ENCODE results near the gene BRD7.

BRD7 gene

DNA sequence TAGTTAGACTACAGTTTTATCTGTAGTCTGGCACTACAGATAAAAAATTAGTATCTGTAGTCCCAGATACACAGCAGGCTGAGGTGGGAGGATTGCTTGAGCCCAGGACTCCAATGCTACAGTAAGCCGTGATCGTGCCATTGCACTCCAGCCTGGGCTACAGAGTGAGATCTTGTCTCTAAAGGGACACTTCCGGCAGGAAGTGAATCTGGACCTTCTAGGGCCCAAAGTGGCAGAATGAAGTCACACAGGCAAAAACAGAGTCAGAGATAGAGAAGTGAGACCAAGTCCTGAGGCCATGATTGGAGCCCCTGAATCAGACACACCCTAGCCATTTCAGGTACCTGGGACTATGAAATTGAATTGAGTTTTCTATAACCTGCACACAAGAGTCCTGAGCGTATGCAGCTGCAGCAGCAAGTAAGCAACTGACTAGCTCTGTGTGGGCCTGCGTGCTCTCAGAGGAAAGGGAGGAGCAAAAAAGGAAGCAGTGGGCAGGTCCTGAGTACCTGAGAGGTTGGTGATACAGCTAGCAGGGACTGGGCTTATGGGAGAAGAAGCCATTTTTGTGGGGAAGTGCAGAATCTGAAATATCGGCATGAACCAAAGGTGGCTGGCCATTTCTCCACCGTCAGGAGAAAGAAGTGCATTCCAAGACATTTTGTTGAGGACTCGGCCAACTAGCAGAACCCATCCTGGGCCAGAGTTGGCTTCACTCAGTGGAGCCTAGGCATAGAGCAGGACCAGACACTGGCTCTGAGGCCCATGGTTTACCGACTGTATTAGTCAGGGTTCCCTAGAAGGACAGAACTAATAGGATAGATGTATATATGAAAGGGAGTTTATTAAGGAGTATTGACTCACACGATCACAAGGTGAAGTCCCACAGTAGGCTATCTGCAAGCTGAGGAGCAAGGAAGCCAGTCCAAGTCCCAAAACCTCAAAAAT is 27.2 kb upstream of the BRD7 start:
- H3K9me3 Mint-ChIP-seq, result no peaks in the 10 kb centered on the region
- H3K36me3 Mint-ChIP-seq, result no peaks in the 10 kb centered on the region
- peak overlapping the region; percentile 52 for H3K27ac Mint-ChIP-seq
- H3K4me3 Mint-ChIP-seq, result no peak overlapping the region
- ATAC-seq, result peak; percentile 63
- H3K27me3 Mint-ChIP-seq, result no peaks in the 10 kb centered on the region
- H3K4me1 Mint-ChIP-seq, result peaks cover 17% of the 10 kb centered on the region

DNA sequence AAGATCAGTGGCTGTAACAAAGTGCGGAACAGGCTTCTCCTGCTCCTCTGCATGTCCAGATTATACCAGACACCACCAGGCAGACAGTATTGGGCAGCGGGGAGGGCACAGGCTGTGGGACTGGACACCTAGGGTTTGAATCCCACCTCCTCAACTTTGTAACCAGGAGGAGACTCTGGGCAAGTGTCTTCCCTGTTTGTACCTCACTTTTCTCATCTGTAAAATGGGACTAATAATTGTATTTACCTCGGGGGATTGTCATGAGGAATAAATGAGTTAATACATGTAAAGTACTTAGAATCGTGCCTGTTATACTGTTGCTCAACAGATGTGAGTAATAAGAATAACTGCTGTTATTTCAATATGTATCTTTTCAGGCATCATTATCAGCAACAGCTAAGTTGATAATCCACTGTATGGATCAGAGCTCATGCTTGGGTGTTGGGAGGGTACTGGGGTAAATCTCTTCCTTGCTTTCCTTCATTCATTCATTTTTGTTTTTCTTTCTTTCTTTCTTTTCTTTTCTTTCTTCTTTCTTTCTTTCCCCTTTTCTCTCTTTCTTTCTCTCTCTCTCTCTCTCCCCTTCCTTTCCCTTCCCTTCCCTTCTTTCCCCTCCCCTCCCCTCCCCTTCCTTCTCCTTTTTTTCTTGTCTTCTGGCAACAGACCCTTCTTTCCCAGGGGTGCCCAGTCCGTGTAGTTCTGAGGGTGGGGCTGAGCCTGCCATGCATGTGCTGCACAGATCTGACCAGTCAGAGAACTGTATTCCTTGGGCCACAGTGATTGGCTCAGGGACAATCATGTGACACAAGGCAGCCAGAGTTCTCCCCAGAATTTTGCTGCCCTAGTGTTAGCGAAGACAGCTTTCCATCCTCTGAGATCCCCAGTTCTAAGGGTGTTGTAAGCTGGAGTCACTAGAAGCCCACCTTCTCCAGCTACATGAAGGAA is 25.3 kb upstream of the BRD7 start:
- ATAC-seq, result no peak
- no peak overlapping the region for H3K27ac Mint-ChIP-seq
- no peaks in the 10 kb centered on the region for H3K27me3 Mint-ChIP-seq
- peaks cover 17% of the 10 kb centered on the region for H3K4me1 Mint-ChIP-seq
- H3K9me3 Mint-ChIP-seq, result no peaks in the 10 kb centered on the region
- H3K4me3 Mint-ChIP-seq, result no peak overlapping the region
- H3K36me3 Mint-ChIP-seq, result no peaks in the 10 kb centered on the region

DNA sequence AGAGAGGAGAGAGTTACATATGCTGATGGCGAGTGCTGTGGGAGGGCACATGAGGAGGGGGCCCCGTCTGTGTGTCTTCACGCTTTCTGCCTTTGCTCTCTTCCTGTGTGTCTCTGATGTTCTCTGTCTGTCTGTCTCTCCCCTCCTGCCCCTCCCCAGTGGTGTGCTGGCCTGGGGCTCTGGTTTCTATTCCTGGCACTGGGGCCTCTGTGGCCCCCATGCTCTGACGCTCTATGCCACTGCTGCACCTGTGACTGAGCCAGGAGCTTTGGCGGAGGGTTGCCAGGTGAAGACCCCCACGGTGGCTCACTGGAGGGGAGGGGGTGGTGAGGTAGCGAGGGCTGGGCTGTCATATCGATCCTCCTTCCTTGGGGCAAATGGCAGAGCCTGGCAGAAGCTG is 24.6 kb upstream of the BRD7 start:
- H3K9me3 Mint-ChIP-seq, result no peaks in the 10 kb centered on the region
- H3K4me3 Mint-ChIP-seq, result no peak overlapping the region
- no peak overlapping the region for H3K27ac Mint-ChIP-seq
- ATAC-seq, result no peak
- H3K27me3 Mint-ChIP-seq, result no peaks in the 10 kb centered on the region
- H3K36me3 Mint-ChIP-seq, result no peaks in the 10 kb centered on the region
- H3K4me1 Mint-ChIP-seq, result peaks cover 17% of the 10 kb centered on the region

DNA sequence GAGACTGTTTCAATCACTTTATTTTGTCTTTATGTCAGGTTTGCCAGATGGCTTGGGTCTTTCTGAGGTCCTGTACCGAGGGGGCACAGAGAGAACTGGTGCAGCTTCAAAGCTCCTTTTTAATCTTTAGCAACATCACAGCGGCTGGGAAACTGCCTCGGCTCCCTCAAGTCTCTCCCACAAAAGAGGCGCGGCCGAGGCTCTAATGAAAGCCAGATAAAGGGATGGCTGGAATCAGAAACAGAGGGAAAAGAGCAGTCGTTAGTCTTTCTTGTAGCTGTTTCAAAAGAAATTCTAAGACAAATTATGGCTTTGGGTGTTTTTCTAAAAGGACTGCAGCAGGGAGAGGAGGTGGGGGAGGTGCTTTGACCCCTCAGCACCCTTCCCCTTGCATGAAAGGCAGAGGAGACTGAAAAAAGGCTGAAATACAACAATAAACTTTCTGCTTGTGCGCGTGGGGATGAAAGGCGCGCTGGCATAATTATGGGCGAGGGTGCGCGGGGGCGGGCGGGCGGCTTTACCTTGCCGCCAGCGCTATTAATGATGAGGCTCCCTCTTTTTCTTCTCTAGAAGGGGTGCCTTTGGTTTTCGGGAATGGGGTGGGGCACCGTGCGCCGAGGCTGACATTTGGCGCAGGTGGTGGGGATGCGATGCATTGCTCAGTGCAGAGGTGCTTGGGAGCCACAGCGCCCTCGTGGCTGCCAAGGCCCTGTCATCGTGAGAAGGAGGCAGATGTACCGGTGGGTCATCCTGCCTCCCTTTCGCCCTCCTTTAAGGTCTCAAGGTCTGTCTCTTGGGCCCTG is 22.3 kb upstream of the BRD7 start:
- H3K4me1 Mint-ChIP-seq, result peaks cover 12% of the 10 kb centered on the region
- no peak for ATAC-seq
- no peaks in the 10 kb centered on the region for H3K27me3 Mint-ChIP-seq
- H3K4me3 Mint-ChIP-seq, result no peak overlapping the region
- no peak overlapping the region for H3K27ac Mint-ChIP-seq
- no peaks in the 10 kb centered on the region for H3K36me3 Mint-ChIP-seq
- no peaks in the 10 kb centered on the region for H3K9me3 Mint-ChIP-seq

DNA sequence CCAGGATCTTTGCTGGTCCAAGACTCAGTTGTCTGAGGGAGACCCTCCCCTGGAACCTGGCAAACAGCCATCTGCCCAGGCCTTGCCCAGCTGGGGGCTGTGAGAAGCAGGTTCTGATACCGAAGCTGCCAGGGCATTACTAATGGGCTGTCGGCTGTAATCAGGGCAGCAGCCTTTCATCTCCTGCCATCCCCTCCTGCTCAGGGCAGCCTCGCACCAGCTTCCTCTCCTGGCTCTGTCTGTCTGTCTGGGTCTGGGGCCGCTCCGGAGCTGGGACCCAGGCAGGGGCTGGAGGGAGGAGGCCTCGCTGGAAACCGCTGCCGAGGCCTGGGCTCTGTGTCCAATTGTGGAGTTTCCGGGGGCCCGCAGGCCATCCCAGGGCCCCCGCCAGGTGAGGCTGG is 21.6 kb upstream of the BRD7 start:
- peaks cover 5% of the 10 kb centered on the region for H3K4me1 Mint-ChIP-seq
- H3K9me3 Mint-ChIP-seq, result no peaks in the 10 kb centered on the region
- H3K4me3 Mint-ChIP-seq, result no peak overlapping the region
- no peak for ATAC-seq
- H3K27me3 Mint-ChIP-seq, result no peaks in the 10 kb centered on the region
- no peak overlapping the region for H3K27ac Mint-ChIP-seq
- H3K36me3 Mint-ChIP-seq, result no peaks in the 10 kb centered on the region

DNA sequence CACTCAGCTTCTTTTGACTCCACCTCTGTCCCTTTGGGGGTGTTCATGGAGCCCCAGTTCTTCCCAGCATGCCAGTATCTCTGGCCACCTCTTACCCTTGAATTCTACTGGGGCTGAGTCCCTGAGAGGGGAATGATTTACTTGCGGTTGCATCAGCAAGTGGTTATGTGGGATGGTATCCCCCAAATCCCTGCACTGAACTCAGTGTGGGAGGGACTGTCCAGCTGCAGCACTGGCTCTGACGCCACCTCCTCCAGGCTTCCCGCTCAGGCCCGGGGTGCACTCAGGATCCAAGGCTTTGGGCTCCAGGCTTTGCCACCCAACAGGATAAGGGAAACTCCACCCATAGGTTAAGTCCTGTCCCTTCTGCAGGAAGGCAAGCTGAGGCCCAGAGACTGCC is 21.1 kb upstream of the BRD7 start:
- ATAC-seq, result no peak
- Mint-ChIP-seq H3K9me3 (no peaks in the 10 kb centered on the region), H3K27me3 (no peaks in the 10 kb centered on the region), H3K36me3 (no peaks in the 10 kb centered on the region), H3K27ac (no peak overlapping the region), H3K4me1 (peaks cover under 1% of the 10 kb centered on the region), H3K4me3 (no peak overlapping the region)

DNA sequence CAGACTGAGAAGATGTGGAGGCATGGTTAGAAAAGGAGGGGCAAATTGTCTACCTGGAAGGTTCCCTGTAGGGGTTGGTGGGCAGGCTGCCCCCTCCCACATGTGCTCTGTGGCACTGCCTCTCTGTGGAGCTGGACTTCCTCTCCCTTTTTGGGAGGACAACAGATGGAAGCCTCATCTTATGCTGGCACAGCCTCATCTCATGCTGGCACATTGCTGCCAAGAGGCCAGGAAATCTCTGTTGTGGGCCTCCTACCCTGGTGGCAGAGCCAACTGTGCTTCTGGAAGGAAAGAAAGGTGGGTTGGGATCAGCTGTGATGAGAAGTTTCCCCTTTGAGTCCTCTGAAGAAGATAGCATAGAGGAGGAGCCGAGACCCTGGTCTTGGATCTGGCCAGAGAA is 19.7 kb upstream of the BRD7 start:
- no peaks in the 10 kb centered on the region for H3K4me1 Mint-ChIP-seq
- no peak overlapping the region for H3K27ac Mint-ChIP-seq
- no peaks in the 10 kb centered on the region for H3K27me3 Mint-ChIP-seq
- no peak for ATAC-seq
- no peaks in the 10 kb centered on the region for H3K36me3 Mint-ChIP-seq
- H3K9me3 Mint-ChIP-seq, result no peaks in the 10 kb centered on the region
- H3K4me3 Mint-ChIP-seq, result no peak overlapping the region

DNA sequence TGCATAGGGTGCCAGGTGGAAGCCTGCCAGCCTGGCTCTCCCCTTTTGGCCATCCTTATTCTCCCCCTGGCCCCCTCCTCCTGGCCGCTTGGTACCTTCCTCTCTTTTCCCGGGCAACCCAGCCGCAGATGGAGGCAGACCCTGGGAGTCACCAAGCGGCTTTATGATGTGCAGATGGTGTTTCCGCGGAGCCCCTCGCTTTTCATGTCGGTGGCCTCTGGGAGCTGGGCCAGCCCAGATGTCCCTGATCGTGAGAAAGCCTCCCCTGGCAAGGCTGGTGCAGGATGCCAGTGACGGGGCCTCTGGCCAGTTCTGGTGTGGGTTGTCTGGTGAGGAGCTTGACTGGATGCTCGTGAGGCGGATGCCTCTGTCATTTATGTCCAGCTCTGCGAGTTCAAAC is 18.0 kb upstream of the BRD7 start:
- H3K9me3 Mint-ChIP-seq, result no peaks in the 10 kb centered on the region
- H3K27ac Mint-ChIP-seq, result no peak overlapping the region
- H3K4me1 Mint-ChIP-seq, result no peaks in the 10 kb centered on the region
- H3K36me3 Mint-ChIP-seq, result no peaks in the 10 kb centered on the region
- H3K4me3 Mint-ChIP-seq, result no peak overlapping the region
- no peak for ATAC-seq
- H3K27me3 Mint-ChIP-seq, result no peaks in the 10 kb centered on the region

DNA sequence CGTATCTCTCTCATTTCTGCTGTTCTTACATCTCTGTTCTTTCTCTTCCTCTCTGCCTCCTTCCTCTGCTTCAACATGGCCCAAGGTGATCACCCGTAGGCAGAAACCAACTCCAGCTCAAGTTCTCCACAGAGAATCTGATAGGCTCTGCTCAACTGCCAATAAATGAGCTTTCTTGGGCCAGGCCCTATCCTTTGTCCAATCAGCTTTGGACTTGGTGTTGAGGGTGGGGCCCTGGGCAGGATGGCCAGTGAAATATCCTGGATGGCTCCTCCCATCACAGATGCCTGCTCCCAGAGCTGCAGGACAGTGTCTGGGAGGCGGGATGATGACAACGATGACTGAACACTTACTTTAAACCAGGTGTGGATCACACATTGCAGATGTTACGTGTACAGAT is 17.4 kb upstream of the BRD7 start:
- no peak for ATAC-seq
- Mint-ChIP-seq H3K4me1 (no peaks in the 10 kb centered on the region), H3K27me3 (no peaks in the 10 kb centered on the region), H3K36me3 (no peaks in the 10 kb centered on the region), H3K9me3 (no peaks in the 10 kb centered on the region), H3K4me3 (no peak overlapping the region), H3K27ac (no peak overlapping the region)

DNA sequence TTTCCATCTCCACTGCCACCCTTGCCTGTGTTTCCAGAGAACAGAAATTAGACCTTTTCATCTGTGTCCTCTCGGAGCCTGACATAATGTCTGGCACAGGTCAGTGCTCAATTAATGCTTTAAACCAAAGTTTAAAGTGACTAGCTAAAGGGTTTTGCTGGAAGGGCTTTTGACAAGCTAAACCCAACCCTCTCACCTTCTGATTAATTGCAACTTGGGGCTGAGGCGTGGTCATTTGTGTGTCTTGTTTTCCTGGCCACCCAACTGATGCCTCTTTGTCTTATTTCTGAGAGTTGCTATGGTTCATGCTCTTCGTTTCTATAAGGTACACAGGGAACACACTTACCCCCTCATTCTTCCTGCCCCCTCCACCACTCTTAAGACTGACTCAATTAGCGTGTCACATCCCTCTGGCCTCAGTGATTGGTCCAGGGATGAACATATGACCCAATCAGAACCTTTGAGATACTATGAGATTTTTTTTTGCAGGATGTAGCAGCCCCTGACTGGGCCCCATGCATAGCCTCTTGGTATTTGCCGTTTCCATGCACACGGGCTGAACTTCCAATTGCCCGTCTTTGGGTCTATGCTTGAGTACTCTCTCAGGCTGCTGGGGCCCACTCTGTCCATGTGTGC is 15.8 kb upstream of the BRD7 start:
- Mint-ChIP-seq H3K4me3 (no peak overlapping the region), H3K27ac (no peak overlapping the region), H3K36me3 (no peaks in the 10 kb centered on the region), H3K27me3 (no peaks in the 10 kb centered on the region), H3K4me1 (no peaks in the 10 kb centered on the region), H3K9me3 (no peaks in the 10 kb centered on the region)
- no peak for ATAC-seq

DNA sequence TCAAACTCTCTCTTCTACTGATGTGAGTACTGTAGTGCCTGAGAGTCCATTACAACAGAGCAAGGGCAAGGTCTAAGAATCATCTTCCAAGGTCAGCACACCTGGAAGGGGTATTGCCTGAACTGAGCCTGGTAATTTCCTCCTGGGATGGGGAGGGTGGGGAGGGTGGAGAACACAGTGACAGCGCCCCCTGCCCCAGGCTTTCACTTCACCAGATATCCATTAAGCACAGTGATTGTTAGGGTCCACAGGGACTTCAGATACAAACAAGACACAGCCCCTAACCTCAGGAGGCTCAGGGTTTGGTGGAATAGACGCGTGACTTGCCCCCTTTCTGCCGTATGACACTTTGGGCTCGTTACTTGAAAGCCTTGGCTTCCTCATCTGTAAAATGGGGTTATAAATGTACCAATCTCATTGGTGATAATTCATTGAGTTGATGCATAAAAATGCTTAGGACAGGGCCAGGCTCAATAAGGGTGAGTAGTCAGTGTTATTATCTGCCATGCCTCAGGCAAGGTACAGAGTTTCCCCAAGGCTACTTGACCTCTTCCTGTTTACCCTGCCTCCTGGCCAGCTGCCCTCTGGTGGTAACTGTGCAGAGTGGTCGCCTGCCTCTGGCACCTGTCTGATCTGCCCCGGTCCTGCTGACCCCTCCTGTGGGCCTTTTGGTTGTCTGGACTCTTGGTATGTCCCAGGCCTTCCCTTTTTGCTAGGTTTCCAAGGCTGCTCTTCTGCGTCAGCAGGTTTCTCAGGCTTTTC is 13.1 kb upstream of the BRD7 start:
- H3K27ac Mint-ChIP-seq, result no peak overlapping the region
- H3K4me1 Mint-ChIP-seq, result no peaks in the 10 kb centered on the region
- H3K36me3 Mint-ChIP-seq, result no peaks in the 10 kb centered on the region
- H3K27me3 Mint-ChIP-seq, result peaks cover 5% of the 10 kb centered on the region
- no peaks in the 10 kb centered on the region for H3K9me3 Mint-ChIP-seq
- ATAC-seq, result no peak
- H3K4me3 Mint-ChIP-seq, result no peak overlapping the region

DNA sequence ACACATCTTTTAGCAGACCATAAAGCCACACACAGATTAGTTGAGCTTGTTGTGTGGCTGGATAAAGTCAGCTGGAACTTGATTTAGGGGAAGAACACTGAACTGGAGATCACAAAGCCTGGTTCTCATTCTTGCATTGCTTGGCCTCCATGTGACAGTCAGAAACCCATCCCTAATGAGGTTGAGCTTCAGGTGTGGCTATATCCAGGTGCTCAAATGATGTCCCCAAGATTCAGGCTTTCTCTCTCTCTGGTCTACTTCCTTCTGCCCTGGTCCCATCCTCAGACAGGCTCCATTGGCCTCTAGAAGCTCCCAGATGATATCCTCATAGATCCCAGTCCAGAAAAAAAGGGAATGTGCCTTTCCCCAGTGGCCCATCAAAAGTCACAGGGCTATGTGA is 9.6 kb upstream of the BRD7 start:
- no peak overlapping the region for H3K4me3 Mint-ChIP-seq
- H3K4me1 Mint-ChIP-seq, result no peaks in the 10 kb centered on the region
- no peaks in the 10 kb centered on the region for H3K36me3 Mint-ChIP-seq
- ATAC-seq, result no peak
- H3K27ac Mint-ChIP-seq, result no peak overlapping the region
- H3K9me3 Mint-ChIP-seq, result no peaks in the 10 kb centered on the region
- peaks cover 25% of the 10 kb centered on the region for H3K27me3 Mint-ChIP-seq

DNA sequence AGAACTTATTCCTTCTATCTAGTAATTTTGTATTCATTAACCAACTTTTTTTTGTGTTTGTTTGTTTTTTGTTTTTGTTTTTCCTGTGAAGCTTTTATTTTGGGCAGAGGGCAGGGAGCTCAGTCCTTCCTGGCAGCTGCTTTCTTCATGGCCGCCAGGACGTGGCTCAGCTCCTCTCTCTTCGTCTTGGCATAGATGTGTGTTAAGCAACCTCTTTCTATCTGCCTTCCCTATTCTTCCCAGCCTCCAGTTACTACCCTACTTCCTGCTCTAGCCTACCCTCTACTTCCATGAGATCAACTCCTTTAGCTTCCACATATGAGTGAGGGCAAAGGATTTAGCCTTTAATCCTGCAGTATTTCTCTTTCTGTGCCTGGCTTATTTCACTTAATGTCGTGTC is 8.2 kb upstream of the BRD7 start:
- H3K27ac Mint-ChIP-seq, result no peak overlapping the region

DNA sequence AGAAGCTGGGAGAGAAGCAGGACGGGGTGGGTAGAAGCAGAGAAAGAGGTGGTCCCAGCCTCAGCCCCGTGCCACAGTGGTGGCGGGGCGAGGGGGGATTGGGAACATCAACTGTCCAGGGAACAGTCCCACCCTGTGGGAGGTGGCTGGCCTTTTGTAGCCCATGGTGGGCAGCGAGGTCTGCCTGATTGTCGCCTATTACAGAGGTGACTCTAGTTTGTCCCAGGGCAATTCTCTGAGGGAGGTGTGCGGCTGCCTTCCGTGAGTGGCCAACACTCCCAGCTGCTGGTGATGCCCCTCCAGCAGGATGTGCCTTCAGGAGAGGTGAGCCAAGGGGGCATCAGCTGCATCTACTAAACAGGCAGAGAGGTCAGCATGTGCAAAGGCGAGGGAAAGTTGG is 5.0 kb upstream of the BRD7 start:
- Mint-ChIP-seq H3K27ac (peak overlapping the region; percentile 8), H3K4me1 (peaks cover 9% of the 10 kb centered on the region), H3K27me3 (peaks cover 30% of the 10 kb centered on the region), H3K4me3 (no peak overlapping the region), H3K36me3 (no peaks in the 10 kb centered on the region), H3K9me3 (no peaks in the 10 kb centered on the region)
- ATAC-seq, result no peak

More for the DNA sequence above, 8.2 kb upstream of the BRD7 start:
- no peak for ATAC-seq
- no peaks in the 10 kb centered on the region for H3K4me1 Mint-ChIP-seq
- no peaks in the 10 kb centered on the region for H3K36me3 Mint-ChIP-seq
- peaks cover 30% of the 10 kb centered on the region for H3K27me3 Mint-ChIP-seq
- no peak overlapping the region for H3K4me3 Mint-ChIP-seq
- H3K9me3 Mint-ChIP-seq, result no peaks in the 10 kb centered on the region
